AG04449 (cell line): ENCODE data around the gene MORF4L2.
A peak's percentile ranks its signal among the peaks of the same experiment; 100 is the strongest.

Experiments used
- CTCF ChIA-PET: fragments of 350-600 bp; formaldehyde crosslinking; extraction: SDS; loops from one replicate; lab custom pipeline; 2021; ENCODE audit warnings: antibody characterized with exemption; lab: Yijun Ruan, JAX
- POLR2A ChIA-PET: fragments of 400-600, 350-600 bp; formaldehyde crosslinking; extraction: SDS; loops from one replicate; lab custom pipeline; 2020; ENCODE audit warnings: antibody characterized with exemption, inconsistent platforms; lab: Yijun Ruan, JAX
- DNase-seq: peaks from one replicate; pipeline ENCODE4 v3.0.0-alpha.2; 2010; ENCODE audit warnings: low read depth, low spot score
- H3K4me3 ChIP-seq: 2 replicates; pipeline ENCODE4 v1.5.1; 2011; ENCODE audit warnings: low read depth, mild to moderate bottlenecking, control low read depth, low read length
- TF ChIP-seq, protein P1 (sequence below): IDR thresholded peaks from one replicate; pipeline ENCODE4 v1.5.1; 2011; ENCODE audit warnings: mild to moderate bottlenecking, moderate library complexity, low read length, control low read depth, inconsistent platforms; ENCODE audit not compliant: insufficient read depth; ENCODE audit errors: missing control alignments

Gene MORF4L2, protein sequence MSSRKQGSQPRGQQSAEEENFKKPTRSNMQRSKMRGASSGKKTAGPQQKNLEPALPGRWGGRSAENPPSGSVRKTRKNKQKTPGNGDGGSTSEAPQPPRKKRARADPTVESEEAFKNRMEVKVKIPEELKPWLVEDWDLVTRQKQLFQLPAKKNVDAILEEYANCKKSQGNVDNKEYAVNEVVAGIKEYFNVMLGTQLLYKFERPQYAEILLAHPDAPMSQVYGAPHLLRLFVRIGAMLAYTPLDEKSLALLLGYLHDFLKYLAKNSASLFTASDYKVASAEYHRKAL

DNA sequence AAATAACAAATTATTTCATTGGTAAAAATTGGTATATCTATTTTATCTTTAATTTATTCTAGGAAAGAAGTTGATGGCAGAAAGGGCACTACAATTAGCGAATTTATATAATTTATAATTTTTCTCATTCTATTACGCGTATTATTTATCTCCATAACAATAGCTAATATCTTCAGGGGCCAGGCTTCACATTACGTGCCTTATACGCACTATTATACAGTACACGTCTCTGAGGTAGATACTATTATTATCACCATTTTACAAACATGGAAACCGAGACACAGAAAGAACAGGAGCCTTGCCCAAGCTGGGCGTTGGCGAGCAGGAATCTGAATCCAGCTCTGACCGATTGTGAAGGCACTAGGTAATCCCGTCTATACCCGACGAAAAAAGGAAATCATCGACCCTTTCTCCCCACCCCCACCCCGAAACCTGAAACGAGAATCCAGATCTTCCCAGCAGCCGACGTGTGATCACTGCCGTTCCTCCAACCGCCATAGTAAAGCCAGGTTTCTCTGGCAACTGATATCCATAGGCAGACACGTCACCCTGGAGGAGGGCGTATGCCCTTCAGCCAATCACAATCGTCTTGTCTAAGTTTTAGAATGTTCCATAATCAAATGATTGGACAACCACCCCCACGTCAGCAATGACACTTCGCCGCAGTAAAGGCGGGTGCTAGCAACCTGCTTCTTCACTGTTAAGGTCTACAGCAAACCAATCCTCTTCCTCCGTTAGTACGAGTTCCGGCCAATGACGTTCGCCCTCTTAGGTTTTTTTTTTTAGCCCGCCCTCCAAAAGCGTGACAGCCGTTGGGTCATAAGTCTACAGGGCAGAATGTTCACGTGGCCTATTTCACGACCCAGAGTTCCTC lies at the start of gene MORF4L2:
MORF4L2 (minus strand) TSS at position 501 of the 874 bp plus-strand sequence. CDS start 9,672 bp downstream, outside the sequence.
- TF ChIP-seq, protein P1, sequence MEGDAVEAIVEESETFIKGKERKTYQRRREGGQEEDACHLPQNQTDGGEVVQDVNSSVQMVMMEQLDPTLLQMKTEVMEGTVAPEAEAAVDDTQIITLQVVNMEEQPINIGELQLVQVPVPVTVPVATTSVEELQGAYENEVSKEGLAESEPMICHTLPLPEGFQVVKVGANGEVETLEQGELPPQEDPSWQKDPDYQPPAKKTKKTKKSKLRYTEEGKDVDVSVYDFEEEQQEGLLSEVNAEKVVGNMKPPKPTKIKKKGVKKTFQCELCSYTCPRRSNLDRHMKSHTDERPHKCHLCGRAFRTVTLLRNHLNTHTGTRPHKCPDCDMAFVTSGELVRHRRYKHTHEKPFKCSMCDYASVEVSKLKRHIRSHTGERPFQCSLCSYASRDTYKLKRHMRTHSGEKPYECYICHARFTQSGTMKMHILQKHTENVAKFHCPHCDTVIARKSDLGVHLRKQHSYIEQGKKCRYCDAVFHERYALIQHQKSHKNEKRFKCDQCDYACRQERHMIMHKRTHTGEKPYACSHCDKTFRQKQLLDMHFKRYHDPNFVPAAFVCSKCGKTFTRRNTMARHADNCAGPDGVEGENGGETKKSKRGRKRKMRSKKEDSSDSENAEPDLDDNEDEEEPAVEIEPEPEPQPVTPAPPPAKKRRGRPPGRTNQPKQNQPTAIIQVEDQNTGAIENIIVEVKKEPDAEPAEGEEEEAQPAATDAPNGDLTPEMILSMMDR = no peak
- peak; percentile 98 for DNase-seq
- H3K4me3 ChIP-seq = peak within 1 kb of the TSS; percentile 70
- ChIA-PET CTCF (interaction anchor here (0.7 to 1.2 kb wide), 4 partner anchors 30 to 170 kb away, joined by 3 to 4 read pairs (median 3); no protein-coding TSS in a partner anchor), POLR2A (interaction anchor here (0.7 to 0.8 kb wide), 2 partner anchors 9 to 161 kb away, joined by 3 to 4 read pairs; no protein-coding TSS in a partner anchor)

DNA sequence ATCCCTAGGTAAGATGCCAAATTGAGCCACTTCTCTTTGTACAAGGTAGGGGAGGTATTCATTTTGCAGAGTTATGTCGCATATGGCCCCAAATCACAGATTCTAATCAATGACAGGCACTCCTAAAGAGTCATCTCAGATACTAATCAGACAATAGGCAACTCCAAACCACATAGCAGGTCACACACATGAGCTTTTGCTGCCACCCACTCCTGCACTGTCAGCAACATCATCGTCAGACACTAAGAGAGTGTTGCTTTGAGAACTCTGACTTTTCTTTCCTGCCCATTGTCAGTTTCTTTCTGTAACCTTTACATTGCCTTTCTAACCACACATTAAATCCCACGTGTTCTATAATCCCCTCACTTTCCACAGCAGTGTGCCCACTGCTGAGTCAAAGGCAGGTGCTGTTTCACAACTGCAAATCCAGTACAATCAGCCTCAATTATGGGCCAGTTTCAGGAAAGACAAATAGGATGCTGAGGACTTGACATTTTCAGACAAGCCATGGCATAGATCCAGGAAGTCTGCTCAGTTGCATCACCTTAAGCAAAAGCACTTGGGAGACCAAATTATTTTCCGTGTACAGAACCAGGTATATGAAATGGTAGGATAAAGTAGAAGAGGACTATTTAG lies 47.7 kb upstream of the MORF4L2 start:
- ChIA-PET CTCF (no interaction called here), POLR2A (no interaction called here)
- no peak overlapping the region for H3K4me3 ChIP-seq
- DNase-seq = no peak
- TF ChIP-seq, protein P1 = no peak

DNA sequence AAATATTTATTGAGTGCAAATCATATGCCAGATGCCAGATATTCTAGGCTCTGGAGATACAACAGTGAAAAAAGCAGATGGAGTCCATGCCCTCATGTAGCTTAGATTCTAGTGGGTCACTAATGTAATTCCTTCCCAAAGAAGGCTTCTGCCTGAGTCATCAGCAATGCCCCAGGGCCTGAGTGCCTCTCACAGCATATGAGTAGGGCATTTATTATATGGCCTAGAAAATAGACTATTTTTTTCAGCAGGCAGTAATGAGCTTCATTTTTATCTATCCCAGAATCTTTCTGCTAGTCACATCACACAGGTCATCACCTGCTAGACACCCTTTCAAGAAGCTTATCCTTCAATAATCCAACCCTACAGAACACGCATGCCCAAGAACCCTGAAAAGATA lies 46.5 kb upstream of the MORF4L2 start:
- H3K4me3 ChIP-seq = no peak overlapping the region
- CTCF ChIA-PET = no interaction called here
- DNase-seq = no peak
- TF ChIP-seq, protein P1 = no peak
- POLR2A ChIA-PET = no interaction called here

DNA sequence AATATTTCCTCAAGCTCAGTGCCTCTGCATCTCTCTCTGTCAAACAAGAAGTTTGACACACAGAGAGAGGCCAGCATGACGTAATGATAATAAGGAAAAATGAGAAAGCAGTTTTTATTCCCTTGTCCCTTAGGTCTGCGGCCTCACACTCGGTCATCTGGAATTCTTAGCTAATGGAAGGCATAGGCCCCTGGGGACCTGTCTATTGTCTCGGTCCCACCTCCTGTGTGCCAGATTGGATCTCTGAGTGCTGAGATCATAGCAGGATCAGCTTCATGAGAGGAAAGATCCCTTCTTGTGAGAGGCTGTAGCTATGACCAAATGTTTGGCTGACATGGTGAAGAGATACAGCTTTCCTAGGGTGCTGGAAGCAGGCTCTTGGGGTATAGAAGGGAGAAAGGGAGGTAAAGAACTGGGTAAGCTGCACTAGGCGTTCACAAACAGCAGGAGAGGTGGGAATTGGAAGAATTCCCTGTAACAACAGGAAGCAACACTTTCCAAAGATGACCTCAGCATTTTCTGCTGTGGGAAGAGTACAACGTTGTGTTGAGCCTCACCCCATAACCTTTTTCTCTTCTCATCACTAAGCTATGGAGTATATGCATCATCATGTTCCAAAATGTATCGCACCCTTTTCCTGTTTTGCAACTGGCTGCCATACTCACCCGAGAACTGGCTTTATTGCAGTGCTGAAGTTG lies 44.4 kb upstream of the MORF4L2 start:
- TF ChIP-seq, protein P1 = no peak
- ChIA-PET CTCF (interaction anchor here (3.6 kb wide), 1 partner anchor 20 kb away, joined by 20 read pairs; the partner anchor contains the start of gene TMEM31), POLR2A (no interaction called here)
- peak; percentile 49 for DNase-seq
- H3K4me3 ChIP-seq = no peak overlapping the region

DNA sequence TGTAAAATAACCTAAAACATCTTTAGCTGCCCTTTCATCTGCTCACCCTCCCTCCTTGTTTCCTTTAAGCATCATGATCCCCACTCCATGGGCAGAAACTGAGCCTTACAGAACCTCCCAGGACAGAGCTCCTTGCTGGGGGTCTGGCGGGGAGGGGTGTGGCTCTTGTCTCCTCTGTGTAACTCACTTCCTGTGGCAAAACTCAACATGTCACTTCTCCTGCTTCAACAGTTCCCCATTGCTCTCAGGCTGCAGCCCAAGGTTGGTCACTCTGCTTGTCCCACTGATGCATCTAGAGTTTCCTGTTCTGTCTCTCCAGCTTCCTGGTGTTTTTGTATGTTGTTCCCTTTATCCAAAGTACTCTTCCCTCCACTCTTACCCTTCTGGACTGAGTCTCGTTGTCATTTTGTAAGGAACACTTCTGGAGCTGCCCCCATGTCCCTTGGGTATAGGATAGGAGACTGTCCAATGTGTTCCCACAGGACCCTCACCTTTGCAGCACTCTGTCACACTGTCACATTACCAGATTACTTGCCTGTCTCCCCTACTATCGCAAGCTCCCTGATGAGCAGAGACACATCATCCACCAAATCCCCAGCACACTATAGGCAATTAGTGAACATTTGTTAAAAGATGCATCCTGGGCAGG lies 43.8 kb upstream of the MORF4L2 start:
- ChIA-PET POLR2A (no interaction called here), CTCF (interaction anchor here (0.9 to 3.6 kb wide), 2 partner anchors 19 to 194 kb away, joined by 3 to 20 read pairs; partner anchors contain the start of gene TMEM31)
- no peak overlapping the region for H3K4me3 ChIP-seq
- TF ChIP-seq, protein P1 = no peak
- DNase-seq = no peak
